ENCODE measurements around the gene PABPN1. TPM values are rescaled to one million over a fixed set of nuclear protein-coding genes. Genes with fewer than 3 reads are reported as not detected.

Gene PABPN1
- total and polyA plus RNA-seq, 2 of the 13 experiments (the other 11 are each of a cell fraction or from before 2014, with no cell fraction given), result 233 to 524 TPM

DNA sequence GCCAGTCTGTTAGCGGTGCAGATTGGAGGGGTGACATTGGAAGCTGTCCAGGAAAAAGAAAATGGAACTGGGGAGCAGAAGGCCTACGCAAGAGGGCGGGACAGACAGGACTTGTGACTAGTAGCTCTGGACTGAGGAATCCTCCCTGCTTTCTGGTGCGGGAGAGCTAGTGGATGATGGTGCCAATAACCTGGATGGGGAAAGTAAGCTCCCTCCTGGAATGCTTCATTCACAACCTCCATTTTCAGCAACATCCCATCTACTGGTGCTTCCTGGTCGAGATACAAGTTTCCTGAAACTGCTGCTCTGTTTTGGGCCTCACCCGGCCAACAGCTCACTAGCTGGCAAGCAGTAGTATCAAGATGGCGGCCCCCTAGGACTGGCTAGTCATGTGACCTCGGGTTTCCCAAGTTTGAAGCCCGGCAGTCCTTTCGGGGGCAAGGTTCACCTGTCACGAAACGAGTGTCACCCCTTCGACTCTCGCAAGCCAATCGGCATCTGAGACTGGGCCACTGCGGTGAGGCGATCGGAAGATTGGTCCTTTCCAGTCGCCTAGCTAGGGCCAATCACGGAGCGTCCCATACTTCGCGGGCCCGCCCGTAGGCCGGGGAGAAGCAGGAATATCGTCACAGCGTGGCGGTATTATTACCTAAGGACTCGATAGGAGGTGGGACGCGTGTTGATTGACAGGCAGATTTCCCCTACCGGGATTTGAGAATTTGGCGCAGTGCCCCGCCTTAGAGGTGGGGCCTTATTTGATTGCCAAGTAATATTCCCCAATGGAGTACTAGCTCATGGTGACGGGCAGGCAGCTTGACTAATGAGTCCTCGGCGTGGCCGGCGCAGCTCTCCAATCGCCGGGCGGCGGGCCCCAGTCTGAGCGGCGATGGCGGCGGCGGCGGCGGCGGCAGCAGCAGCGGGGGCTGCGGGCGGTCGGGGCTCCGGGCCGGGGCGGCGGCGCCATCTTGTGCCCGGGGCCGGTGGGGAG lies at the start of gene PABPN1 (continued):
- TF ChIP-seq IRX3 (CRISPR knock-in tag; IDR thresholded peaks at IDR 0.05; ENCODE audit: borderline replicate concordance, low read depth) (peak; percentile 57; the same call in 1 of the 2 replicates), ZNF567 (CRISPR knock-in tag; IDR thresholded peaks at IDR 0.05; ENCODE audit: borderline replicate concordance) (no peak; the same call in 1 of the 2 replicates), RAD51 (IDR thresholded peaks at IDR 0.05; ENCODE audit: borderline replicate concordance) (peak; percentile 97), CEBPG (CRISPR knock-in tag; IDR thresholded peaks at IDR 0.05) (peak; percentile 83), GTF2F1 (IDR thresholded peaks at IDR 0.05; ENCODE audit: low read length) (peak; percentile 98), FOXC1 (CRISPR knock-in tag; IDR thresholded peaks at IDR 0.05; ENCODE audit: borderline replicate concordance) (peak; percentile 35; the same call in 1 of the 2 replicates), ZNF615 (CRISPR knock-in tag; IDR thresholded peaks at IDR 0.05; ENCODE audit: borderline replicate concordance) (no peak; the same call in 1 of the 2 replicates), SNAPC2 (CRISPR knock-in tag; IDR thresholded peaks at IDR 0.05) (peak; percentile 95), EHMT2 (IDR thresholded peaks at IDR 0.05; ENCODE audit: borderline replicate concordance, low read depth, low read length) (peak; percentile 99), ZNF570 (CRISPR knock-in tag; IDR thresholded peaks at IDR 0.05; ENCODE audit: borderline replicate concordance) (no peak; the same call in 1 of the 2 replicates), NAIF1 (CRISPR knock-in tag; IDR thresholded peaks at IDR 0.05; ENCODE audit: borderline replicate concordance) (0 out of 2 replicates have a peak, but pooled peaks have one; percentile 70), ZNF83 (CRISPR knock-in tag; IDR thresholded peaks at IDR 0.05; ENCODE audit: borderline replicate concordance) (peak; percentile 98; the same call in 1 of the 2 replicates), HNRNPH1 (optimal IDR thresholded peaks at IDR 0.05; ENCODE audit: low read depth, low read length) (peak; percentile 78), NFYC (CRISPR knock-in tag; IDR thresholded peaks at IDR 0.05) (peak; percentile 91), ARNTL (CRISPR knock-in tag; IDR thresholded peaks at IDR 0.05) (peak; percentile 84), PHF21A (CRISPR knock-in tag; IDR thresholded peaks at IDR 0.05) (no peak)
- TF ChIP-seq, protein P1, sequence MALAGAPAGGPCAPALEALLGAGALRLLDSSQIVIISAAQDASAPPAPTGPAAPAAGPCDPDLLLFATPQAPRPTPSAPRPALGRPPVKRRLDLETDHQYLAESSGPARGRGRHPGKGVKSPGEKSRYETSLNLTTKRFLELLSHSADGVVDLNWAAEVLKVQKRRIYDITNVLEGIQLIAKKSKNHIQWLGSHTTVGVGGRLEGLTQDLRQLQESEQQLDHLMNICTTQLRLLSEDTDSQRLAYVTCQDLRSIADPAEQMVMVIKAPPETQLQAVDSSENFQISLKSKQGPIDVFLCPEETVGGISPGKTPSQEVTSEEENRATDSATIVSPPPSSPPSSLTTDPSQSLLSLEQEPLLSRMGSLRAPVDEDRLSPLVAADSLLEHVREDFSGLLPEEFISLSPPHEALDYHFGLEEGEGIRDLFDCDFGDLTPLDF (CRISPR knock-in tag; IDR thresholded peaks at IDR 0.05), result peak; percentile 93
- TF ChIP-seq, protein P2, sequence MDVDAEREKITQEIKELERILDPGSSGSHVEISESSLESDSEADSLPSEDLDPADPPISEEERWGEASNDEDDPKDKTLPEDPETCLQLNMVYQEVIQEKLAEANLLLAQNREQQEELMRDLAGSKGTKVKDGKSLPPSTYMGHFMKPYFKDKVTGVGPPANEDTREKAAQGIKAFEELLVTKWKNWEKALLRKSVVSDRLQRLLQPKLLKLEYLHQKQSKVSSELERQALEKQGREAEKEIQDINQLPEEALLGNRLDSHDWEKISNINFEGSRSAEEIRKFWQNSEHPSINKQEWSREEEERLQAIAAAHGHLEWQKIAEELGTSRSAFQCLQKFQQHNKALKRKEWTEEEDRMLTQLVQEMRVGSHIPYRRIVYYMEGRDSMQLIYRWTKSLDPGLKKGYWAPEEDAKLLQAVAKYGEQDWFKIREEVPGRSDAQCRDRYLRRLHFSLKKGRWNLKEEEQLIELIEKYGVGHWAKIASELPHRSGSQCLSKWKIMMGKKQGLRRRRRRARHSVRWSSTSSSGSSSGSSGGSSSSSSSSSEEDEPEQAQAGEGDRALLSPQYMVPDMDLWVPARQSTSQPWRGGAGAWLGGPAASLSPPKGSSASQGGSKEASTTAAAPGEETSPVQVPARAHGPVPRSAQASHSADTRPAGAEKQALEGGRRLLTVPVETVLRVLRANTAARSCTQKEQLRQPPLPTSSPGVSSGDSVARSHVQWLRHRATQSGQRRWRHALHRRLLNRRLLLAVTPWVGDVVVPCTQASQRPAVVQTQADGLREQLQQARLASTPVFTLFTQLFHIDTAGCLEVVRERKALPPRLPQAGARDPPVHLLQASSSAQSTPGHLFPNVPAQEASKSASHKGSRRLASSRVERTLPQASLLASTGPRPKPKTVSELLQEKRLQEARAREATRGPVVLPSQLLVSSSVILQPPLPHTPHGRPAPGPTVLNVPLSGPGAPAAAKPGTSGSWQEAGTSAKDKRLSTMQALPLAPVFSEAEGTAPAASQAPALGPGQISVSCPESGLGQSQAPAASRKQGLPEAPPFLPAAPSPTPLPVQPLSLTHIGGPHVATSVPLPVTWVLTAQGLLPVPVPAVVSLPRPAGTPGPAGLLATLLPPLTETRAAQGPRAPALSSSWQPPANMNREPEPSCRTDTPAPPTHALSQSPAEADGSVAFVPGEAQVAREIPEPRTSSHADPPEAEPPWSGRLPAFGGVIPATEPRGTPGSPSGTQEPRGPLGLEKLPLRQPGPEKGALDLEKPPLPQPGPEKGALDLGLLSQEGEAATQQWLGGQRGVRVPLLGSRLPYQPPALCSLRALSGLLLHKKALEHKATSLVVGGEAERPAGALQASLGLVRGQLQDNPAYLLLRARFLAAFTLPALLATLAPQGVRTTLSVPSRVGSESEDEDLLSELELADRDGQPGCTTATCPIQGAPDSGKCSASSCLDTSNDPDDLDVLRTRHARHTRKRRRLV (CRISPR knock-in tag; IDR thresholded peaks at IDR 0.05), result peak; percentile 60
- TF ChIP-seq, protein P3, sequence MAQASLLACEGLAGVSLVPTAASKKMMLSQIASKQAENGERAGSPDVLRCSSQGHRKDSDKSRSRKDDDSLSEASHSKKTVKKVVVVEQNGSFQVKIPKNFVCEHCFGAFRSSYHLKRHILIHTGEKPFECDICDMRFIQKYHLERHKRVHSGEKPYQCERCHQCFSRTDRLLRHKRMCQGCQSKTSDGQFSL (CRISPR knock-in tag; IDR thresholded peaks at IDR 0.05), result peak; percentile 90; the same call in 1 of the 2 replicates
